ENCODE measurements around the gene C10orf90.

GRCh38 chr10:126491476-126491875, 179.0 kb downstream of the C10orf90 start:
- TF ChIP-seq CTCF (IDR thresholded peaks at IDR 0.05) (no peak), ZFX (IDR thresholded peaks at IDR 0.05; ENCODE audit: borderline replicate concordance) (no peak)

Data from 22Rv1 (cell line).